GM23248 (cell line): Measurements from ENCODE around the gene IGFL1.

Experiments used
- EZH2 ChIP-seq: fragments of 200-600 bp; sonication (generic); IDR thresholded peaks from 2 replicates; pipeline ENCODE4 v1.6.1; 2018; ENCODE audit warnings: antibody characterized with exemption, mild to moderate bottlenecking; ENCODE audit not compliant: insufficient read depth, poor library complexity, severe bottlenecking
- EZH2phosphoT487 ChIP-seq: fragments of 200-600 bp; sonication (generic); IDR thresholded peaks from 2 replicates; pipeline ENCODE4 v1.6.1; 2018; ENCODE audit warnings: antibody characterized with exemption, moderate library complexity, mild to moderate bottlenecking, low read depth; ENCODE audit not compliant: insufficient read depth

- TF ChIP-seq EZH2phosphoT487 (no peak), EZH2 (no peak)
Observed at GRCh38 chr19:46186717-46187101, 42.8 kb upstream of the IGFL1 start.
